Measurements from ENCODE around the gene DIP2B.

- TF ChIP-seq CTCF (IDR thresholded peaks at IDR 0.05): no peak
- TF ChIP-seq POLR2AphosphoS5 (IDR thresholded peaks at IDR 0.05): no peak
- TF ChIP-seq EP300 (IDR thresholded peaks at IDR 0.05): no peak
- TF ChIP-seq POLR2A (IDR thresholded peaks at IDR 0.05): no peak
These were observed 54.2 kb downstream of the DIP2B start for GRCh38 chr12:50558970-50559369.

All from upper lobe of left lung (tissue), 4 donors.